Stimulated activated CD4-positive, alpha-beta T cell treated with anti-CD3 and anti-CD28 coated beads, Interleukin-1b, Interleukin-23, amount 100 ng/mL, for 24 hours (primary cell): ENCODE measurements around the gene SLC12A7.
"Not testable (repeated sequence)": the region's sequence is repeated elsewhere in the genome, so short reads cannot be mapped to it uniquely, and the experiment has no call there.

Source experiments
- DNase-seq, 4 experiments: peaks; one replicate each; pipeline ENCODE4 v3.0.0-alpha.2; 2020; ENCODE audit warnings: low read depth in 4 of 4, low spot score in 1 of 4

Gene SLC12A7

GRCh38 chr5:1127959-1128785, 16.3 kb upstream of the SLC12A7 start:
- DNase-seq: no peak

GRCh38 chr5:1125695-1126094, 13.8 kb upstream of the SLC12A7 start:
- DNase-seq: not testable (repeated sequence)

GRCh38 chr5:1125030-1125357, 13.1 kb upstream of the SLC12A7 start:
- DNase-seq: no peak

DNA sequence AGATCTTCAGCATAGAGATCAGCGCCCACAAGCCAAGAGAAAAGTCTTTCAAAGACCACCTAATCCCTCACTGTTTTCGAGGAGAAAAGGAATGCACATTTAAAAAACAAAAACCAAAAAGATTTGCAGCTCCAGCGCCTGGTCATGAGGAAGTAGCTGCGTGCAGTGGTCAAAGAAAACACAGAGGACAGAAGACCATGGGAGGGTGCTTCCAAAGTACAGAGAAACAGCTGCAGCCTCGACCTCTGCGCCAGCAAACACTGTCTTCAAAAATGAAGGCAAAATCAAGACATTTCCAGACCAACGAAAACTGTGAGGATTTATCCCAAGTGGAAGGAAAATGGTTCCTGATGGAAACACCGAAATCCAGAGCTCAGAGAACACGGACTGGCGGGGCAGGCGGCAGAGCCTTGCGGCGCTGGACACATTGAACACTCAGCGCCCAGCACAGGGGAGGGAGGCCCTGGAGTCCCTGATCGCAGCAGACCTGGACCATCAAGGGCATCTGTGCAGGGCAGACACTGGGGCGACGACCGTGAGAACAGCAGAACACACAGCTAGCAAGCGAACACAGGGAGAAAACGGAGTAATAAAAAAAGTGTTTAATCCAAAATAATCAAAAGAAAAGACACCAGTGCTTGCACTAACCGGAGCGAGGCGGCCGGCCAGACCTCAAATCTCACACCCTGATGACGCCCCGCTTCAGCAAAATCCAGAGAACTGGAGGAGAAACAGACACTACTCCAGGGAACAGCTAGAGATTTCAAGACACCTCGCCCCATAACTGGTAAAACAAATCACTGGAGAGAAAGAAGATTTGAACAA, 12.6 kb upstream of the SLC12A7 start:
- DNase-seq: no peak

GRCh38 chr5:1123418-1124147, 11.7 kb upstream of the SLC12A7 start:
- DNase-seq: no peak

DNA sequence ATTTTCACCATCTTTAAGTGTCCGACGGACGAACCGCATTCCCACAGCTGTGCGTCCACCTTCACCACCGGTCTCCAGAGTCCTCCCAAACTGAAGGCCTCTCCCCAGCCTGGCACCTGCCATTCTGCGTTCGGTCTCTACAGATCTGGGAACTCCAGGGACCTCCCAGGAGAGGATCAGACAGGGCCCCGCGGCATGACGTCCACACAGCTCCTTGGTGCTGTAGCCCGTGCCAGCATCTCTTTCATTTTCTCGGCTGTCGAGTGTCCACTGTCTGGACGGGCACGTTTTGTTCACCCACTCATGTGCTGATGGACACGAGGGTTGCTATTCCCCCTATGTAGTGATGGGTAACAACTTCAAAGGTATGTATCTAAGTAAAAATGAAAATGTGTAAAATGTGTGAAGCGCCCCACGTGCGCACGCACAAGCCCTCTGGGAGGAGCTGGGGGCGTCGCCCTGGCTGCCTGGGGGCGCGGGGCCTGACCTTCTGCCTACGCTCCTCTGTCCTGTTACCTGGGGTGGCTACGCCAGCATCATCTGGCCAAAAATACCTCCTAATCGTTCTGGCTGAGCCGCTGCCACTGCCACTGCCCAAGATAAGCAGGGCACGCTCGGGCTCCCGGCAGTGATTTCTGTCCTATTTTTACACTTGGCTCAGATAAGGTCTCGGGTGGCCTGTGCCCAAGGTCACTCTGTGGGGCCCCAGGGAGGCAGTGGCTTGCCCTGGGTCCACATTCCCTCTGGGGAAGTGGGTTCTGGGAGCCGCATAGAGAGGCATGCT, 10.8 kb upstream of the SLC12A7 start:
- no peak for DNase-seq

DNA sequence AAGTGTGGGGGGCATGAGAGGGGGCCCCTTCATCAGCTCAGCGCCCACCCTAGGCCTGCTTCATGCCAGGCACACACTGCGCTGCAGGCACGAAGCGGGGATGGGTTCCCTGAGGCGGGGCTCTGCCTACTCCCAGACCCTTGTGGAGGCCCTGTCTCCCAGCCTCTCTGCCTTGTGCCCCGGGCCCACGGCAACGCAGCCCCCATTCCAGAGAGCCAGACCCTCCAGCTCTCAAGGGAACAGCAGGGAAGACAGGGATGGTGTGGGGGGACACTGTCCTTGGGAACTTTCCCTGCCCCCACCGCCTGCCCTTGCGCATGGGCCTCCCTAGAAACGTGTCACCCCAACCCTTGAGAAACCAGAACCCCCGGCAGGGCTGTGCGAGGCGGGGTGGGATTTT, 10.0 kb upstream of the SLC12A7 start:
- no peak for DNase-seq

- DNase-seq: no peak
Measured at GRCh38 chr5:1121044-1121443, 9.2 kb upstream of the SLC12A7 start.

DNA sequence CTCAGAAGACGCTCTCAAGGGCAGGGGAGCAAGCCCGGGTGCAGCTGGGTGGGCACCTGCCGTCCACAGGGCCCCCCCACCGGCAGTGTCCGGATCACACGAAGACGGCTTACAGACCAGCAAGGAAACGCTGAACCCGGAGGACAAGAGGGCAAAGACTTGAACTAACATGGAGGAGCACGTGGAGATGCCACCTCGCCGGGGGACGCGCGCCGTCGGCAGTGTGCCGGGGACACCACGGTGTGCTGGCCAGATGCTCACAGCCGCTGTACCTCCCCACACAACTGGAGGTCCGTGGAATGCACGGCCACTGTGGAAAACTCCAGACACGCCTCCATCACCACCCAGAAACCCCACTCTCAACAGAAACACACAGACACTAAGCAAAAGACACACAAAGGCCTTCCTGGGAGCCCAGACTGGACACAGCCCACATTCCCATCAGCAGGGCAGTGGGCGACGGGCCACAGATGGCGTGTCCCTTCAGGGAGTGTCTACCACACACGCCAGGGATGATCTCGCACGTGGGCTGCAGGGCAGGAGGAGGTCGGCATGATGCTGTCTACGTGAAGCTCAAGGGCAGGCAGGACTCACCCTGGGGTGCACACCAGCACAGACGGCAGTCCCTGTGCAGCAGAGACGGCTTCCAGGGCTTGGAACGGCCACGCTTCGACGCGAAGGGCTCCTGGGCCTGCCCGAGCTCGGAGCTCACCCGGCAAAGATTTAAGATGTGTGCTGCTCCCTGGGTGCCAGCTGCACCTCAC, 8.6 kb upstream of the SLC12A7 start:
- no peak for DNase-seq

DNA sequence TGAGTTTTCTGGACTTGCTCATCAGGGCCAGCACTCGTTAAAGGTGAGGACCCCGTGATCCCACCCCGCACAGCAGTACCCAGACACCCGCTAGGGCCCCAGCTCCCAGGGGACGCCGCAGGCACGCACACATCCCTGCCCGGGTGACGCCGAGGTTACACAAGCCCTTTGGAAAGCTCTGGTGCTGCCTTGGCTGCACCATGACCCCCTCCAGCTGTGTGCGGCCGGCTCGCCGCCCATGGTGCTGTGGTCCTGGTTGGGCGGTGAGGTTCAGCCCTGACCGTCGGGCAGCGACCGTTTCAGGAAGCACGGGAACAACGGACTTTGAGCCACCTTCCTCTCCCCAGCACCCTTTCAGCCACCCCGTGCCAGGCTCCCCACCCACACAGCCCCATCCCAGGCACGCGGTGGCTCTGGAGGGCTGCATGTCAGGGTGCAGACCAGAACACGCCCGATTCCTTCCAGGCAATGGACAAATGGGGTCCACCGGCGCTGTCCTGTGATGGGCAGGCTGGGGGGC, 7.5 kb upstream of the SLC12A7 start:
- DNase-seq: no peak

DNA sequence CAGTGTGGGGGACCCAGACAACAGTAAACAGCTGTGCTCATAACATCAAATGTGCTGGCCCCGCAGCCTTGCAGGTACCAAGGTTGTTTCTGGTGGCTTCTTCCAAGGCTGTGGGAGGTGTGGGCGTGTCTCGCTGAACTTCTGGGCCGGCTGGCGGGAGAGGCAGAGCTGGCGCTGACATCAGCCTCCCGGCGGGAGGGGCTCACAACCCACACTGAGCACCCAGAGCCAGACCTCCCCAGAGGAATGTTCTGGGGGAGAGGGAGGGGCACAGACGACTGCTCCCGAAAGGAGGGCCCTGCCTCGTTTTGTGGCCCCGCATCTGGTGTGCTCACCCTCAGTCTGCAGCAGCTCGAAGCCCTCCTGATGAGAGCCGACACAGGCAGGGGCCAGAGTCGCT, 6.9 kb upstream of the SLC12A7 start:
- no peak for DNase-seq

DNA sequence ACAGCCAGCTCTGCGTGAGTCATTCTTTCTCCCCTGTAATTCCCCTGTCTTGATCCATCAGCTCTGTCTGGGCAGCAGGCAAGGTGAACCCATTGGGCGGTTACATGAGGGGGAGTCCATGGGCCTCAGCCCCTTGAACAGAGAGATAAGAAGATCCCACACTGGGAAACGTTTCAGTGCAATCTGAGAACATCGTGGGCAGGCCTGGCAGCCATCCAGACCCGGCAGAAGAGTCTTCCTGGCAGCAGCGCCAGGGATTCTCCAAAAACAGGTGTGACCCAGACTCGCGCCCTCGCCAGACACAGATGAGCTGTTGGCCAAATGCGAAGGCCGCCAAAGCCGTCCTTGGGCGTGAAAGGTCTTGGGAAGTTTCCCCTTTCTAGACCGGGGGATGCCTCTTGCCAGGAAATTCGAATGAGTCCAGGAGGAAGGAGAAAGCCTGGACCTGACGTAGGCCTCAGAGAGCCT, 6.4 kb upstream of the SLC12A7 start:
- no peak for DNase-seq

- DNase-seq: no peak
Measured at GRCh38 chr5:1116977-1117376, 5.1 kb upstream of the SLC12A7 start.

DNA sequence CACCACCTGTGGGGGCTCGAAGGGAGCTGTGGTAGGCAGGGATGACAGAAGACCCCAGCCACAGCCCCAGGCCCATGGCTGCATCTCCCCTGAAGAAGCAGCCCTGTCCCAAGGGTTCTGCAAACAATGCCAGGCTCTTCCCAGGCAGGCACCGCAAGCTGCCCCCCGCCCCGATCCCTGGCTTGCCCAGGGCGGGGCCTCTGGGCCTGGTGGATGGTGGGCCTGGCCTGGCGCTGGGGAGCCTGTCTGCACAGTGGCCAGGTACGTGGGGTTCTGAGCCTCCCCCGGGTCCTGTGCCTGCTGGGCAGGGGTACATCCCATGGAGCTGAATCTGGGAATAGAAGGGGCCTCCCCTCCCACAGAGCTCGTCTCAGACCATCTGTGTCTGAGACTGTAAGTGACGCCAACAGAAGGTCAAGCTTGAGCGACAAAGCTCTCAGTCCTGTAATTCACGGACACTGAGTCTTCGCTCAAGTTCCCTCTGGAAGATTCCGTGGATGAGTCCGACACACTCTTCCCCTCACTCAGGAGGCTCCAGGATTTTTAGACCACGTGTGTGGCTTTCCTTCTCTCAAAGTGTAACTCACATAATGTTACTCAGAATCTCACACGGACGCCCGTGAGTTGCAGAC, 4.4 kb upstream of the SLC12A7 start:
- DNase-seq: no peak

DNA sequence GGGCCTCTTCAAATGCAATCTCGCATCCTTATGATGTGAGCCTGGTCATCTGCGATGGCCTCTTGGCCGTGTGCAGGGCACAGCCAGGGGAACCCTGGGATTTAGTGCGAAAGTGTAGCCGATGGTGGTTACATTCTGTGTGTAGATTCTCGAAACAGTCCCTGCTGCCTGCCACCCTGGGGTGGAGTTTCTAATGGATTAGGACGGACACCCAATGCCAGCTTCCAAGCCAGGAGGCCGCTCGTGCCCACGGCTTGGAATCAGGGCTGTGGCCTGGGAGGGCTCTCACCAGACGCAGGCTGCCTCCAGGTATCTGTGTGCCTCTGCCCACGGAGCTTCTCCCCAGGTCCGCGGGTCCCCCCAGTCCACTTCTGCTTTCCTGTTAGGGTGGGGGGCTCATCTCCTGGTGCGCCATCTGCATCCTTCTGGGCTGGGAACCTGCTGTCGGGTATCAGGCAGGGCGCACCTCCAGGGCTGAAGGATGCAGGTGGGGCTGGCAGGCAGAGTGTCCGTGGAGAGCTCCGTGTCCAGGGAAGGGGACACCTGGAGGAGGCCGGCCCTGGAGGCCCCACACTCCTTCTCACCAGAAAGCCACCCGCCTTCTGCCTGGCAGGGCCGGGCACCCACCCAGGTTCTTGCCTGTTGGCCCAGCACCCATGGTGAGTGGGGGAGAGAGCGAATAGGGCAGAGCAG, 3.4 kb upstream of the SLC12A7 start:
- no peak for DNase-seq

DNA sequence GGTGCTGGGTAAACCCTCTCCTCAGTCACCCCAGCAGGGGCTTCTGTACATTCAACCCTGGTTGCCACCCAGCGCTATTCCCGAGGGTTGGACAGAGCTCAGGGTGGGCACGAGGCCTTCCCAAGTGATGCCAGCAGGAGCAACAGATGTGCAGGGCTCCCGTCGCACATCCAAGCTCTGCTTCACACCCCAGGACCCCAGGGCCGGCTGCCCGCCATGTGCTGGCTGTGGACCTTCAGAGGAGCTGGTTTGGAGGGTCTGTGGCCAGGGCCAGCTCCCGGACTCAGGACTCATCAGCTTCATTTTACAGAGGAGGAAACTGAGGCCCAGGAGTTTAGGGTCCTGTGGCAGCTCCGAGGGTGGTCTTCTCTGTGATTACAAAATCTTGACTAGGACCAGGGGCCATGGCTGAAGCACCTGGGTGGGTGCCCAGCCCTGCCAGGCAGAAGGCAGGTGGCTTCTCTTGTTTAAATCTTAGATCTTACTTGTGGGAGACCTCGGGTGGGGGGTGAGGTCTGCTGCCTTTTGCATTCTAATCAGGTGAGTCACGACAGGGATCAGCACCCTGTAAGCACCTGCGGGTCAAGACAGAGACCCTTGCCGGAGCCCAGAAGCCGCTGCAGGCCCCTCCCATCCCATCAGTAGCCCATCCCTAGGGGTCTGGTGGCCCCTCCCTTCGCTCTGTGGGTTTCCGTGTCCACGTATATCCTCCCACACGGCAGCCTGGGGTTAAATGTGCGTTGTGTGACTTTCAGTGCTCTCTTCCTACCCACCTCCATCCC, 2.1 kb upstream of the SLC12A7 start:
- DNase-seq: no peak

GRCh38 chr5:1113332-1113690, 1.4 kb upstream of the SLC12A7 start:
- no peak for DNase-seq

- no peak for DNase-seq
Measured at GRCh38 chr5:1112596-1113331, 901 bp upstream of the SLC12A7 start.
